Iris pigment epithelial cell (primary cell): ENCODE measurements around the gene NPVF.

Experiments used
- DNase-seq: peaks from one replicate; pipeline ENCODE4 v3.0.0-alpha.2; 2011; ENCODE audit warnings: low read depth

NPVF gene

DNA sequence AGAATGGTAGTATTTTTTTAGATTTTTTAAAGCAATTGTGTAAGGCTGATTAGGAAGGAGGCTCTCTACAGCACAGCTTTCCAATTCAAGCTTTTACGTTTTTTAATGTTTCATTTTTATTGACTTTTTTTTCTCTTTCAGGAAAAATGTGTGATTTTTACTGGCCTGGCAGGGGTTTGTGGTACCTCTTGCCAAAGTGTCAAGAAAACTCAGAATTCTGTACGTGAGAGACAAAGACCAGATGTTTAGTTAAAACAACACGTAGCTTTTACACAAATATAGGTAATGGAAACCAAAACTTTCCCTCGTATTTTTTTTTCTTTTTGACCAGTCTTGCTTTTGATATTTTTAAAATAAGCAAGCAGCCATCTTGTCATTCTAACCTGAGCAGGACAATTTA, 6.0 kb upstream of the NPVF start:
- DNase-seq: no peak

DNA sequence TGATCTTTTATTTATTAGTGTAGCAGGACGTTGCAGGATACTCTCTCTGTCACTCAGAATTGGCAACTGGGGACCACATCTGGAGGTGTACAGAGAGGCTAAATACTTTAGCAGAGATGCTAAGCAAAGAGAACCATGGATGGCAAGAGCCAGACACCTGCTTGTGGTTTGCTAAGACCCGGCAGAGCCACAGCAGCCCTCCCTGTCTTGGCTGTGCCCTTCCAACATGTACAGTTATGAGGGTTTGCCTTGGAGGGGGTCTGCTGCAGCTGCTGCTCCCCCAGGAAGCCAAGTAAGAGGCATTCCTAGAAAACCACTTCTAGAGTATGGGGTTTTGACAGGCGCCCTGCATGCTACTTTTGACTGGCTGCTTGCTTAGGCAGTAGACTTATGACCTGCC, 5.1 kb downstream of the NPVF start:
- no peak for DNase-seq

GRCh38 chr7:25222666-25223065, 5.6 kb downstream of the NPVF start:
- DNase-seq: no peak

GRCh38 chr7:25221009-25221408, 7.3 kb downstream of the NPVF start:
- DNase-seq: no peak

DNA sequence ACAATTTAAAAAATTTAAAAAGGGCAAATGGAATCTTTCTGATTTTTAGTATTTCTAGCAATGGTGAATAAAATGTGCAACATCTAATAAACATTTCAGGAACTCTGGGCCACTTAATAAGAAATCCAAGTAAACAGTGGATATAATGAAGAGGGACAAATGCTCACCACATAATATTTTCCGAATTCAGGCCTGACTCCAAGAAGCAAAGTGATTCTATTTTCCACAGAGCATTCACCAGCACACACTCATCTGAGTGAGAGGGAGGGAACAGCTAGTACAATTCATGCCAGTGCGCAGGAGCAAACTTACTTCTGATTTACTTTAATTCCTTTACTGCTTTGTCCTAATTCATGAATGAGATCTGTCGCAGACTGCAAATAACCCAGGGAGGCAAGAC, 10.1 kb downstream of the NPVF start:
- no peak for DNase-seq

GRCh38 chr7:25216837-25217236, 11.4 kb downstream of the NPVF start:
- peak; percentile 42 for DNase-seq

DNA sequence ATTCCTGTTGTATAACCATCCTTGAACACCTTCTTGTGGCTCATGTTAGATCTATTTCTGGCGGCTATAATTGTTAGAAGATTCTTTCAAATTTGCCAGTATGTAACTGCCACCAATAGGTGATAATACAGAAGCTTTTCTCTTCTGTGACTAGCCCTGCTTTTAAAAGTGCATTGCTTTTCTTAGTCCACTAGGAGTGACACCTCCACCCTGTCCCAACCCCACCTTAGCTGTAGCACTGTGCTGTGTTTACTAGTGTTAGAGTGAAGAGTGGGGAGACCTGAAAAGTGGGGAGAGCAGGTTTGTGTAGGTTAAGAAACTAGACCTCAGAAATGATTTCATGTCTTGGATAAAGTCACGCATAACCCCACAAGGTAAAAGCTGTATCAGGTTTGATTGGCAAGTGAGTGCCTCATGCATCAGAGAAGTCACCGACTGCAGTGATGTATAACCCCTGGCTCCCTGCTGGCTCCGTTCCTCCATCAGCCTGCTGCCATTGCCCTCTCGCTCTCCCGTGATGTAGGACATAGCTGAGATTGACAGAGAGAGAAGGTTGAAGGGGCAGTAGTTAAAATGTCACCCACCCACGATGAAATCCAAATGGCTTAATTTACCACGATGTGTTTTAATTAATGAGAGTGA, 12.5 kb downstream of the NPVF start:
- DNase-seq: no peak

- DNase-seq: no peak
These were observed 19.6 kb downstream of the NPVF start for GRCh38 chr7:25208525-25209221.

DNA sequence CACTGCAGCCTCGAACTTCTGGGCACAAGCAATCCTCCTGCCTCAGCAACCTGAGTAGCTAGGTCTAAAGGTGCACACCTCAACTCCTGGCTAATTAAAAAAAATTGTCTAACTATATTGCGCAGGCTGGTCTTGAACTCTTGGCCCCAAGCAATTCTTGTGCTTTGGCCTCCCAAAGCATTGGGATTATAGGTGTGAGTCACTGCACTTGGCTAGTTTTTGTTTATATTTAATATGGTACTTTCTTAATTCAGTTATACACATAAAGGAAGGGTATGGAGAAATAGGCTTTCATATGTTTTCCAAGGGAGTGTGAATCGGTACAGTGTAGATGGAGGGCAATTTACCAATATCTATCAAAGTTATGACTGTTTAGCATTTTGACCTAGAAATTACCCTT, 20.4 kb downstream of the NPVF start:
- no peak for DNase-seq

DNA sequence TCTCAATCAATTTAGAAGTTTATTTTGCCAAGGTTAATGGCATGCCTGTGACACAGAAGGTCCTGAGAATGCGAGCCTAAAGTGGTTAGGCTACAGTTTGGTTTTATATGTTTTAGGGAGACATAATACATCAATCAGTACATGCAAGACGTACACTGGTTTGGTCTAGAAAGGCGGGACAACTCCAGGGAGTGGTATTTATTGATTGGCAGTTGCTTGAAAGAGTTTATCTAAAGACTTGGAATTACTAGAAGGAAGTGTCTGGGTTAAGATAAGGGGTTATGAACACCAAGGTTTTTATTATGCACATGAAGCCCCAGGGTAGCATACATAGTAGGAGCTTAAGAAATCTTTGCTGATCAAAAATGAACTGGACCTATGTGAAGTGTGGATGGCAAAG, 21.5 kb downstream of the NPVF start:
- no peak for DNase-seq

DNA sequence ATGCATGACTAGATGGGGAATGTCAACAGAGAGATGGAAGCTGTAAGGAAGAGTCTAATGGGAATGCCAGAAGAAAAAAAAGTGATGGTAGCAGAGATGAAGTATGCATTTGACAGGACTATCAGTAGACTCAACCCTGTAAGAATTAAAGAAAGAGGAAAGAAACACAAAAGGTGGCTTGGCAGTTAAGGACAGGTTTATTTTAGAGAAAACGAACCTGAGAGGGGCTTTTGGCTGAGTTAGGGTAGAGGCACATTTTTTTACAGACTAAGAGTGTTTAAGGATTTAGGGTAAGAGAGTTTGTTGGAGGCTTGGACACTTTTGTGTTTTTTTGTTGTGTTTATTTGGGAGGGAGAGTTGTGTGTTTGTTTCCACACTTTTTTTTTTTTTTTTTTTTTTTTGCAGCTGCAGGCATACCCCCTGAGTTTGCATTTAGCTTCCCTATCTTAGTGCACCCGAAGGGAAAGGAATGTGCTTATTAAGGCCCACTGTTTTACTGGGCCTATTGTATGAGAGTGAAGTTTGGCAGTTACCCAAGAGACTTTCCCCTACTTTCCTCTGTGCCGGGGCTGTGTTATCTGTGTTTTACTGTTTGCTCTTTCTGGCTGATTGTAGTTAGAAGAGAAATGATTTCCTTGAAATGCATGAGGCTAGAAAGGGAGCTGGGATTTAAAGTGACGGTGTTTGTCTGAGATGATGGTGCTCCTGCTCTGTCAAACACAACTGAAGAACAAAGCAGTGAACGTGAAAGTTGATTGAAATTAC, 32.0 kb downstream of the NPVF start:
- DNase-seq: no peak

DNA sequence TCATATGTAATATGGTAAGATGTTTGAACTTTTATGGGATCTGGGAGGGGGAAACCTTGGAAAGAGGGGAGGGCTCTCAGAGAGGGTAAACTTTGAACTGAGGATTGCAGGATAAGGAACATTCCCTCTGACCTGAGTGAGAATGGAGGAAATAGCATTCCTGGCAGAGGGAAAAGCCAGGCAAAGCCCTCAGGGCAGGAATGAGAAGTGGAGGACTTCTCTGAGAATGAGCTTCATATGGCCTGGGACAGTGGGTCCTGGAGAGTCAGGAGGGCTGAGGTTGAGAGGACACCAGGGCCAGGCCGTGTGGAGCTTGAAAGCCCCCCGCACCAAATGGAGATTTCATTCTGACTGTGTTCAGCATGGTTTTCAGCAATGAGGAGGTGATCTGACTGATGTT, 34.2 kb downstream of the NPVF start:
- DNase-seq: no peak

DNA sequence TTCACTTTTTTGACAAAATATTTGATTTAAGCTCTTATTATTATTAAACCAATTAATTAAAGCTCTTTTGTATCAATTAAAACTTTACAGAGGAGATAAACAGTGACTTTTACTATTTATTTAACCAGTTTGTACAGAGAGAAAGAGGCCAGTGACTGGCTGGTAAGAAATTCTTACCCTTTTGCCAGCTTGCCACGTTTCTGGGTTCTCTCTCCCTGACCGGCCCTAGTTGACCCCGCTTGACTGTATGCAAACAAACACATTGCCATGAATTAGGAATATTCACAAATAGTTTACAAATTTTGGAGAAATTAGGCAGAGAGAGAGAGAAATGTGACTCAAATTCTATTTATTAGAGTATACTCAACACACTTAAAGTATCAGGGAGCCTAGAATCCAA, 36.2 kb downstream of the NPVF start:
- no peak for DNase-seq

DNA sequence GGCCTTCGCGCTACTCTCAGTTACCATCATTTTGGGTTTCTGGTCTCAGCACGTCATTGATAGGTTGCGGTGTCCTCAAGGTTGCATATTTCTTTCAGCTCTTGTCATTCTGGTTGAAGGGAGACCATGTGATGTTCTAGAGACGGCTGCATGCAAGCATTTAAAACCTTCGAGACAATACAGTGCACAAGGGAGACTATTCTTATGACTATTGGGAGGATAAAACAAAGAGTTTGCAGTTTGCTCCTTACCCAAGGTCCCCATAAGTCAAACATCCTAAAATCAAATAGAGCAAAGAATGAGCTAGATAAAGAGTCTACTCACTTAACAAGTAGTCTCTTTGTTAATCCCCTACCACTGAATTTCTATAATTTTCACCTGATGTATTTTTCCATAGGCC, 39.1 kb downstream of the NPVF start:
- DNase-seq: no peak

DNA sequence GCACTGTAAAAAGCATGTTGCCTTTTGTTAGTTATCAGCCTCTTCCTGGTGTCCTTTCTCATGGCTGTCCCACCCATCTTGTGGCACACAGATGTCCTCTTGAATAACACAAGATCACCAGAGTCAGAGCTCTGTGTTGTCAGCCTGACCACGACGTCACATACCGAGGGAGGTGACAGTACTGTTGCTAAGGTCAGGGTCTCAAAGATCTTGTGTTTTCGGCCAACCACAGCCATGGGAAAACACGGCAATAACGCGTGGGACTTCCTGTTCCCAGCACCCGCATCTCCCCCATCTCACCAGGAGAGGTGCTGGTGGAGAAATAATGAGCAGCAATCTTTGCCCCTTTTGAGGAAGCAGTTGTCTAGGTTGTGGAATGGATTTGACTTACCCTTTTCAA, 40.4 kb downstream of the NPVF start:
- DNase-seq: no peak

GRCh38 chr7:25186436-25186835, 41.9 kb downstream of the NPVF start:
- no peak for DNase-seq

DNA sequence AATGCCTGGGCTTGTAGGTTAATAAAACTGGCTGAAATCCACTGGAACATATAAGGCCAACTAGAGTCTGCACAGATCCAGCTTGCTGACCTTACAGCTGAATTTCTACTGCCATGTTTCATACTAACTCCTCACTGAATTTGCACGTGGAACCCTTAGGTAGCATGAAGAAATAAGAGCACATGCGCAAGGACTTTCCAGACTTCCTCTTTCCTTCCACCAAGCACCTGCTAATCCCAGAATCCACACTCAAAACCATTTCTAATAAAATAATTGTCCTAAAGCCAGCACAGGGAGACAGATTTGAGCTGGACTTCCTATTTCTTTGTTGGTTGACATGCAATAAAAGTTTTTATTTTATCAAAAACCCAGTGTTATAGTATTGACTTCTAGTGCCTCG, 46.8 kb downstream of the NPVF start:
- no peak for DNase-seq

- peak; percentile 9 for DNase-seq
These were observed 47.3 kb downstream of the NPVF start for GRCh38 chr7:25180946-25181345.

DNA sequence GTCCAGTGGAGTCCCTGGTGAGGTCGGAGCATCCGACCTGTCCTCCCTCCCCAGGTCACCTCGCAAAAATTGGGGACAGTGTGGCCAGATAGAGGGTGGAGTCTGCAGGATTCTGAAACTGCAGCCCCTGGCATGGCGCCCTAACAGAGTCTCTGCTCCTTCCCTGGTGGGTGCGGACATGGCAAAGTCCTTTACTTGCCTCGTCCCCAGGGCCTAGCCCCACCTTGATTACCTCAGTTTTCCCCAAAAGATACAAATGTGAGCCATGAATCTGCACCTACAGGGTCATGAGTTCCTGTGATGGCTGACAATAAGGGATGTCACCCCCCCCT, 47.7 kb downstream of the NPVF start:
- no peak for DNase-seq

DNA sequence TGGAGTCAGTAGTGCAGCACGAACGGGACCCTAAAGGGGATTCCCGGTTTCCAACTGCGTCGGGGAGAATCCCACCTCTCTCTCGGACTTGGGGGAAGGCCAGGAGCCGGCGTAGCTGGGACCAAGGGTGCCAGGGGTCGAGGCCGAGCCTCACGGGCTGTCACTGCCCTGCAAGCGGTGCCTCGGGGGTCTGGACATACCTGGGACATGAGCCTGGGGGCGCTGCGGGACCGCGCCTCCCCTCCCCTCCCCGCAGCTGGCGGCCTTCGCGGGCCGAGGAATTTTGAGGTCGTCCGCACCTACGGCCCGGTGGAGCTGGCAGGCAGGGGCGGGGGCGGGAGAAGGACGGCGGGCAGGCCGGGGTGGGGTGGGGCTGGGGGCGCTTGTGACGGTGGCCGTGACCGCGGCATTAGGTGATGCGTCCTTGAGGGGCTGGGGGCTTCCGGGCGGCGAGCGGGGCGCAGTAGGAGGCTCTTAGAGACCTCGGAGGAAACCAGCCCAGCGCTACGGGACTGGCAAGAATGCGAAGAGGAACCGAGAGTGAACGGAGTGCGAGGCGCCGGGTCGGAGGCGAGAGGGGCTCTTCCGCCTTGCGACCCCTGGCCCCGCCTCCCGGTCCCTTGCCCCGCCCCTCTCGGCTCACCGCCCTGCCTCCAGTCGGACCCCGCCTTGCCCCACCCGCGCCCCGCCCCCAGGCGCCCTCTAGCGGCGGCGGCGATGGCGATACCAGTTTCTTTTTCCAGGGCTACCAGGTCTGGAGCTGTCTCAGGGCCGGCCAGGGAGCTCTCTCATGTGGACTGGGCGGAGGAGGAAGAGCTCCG, 48.3 kb downstream of the NPVF start:
- DNase-seq: peak; percentile 72

- DNase-seq: no peak
These were observed 49.0 kb downstream of the NPVF start for GRCh38 chr7:25179325-25179724.
